SIG-M5 (cell line): ENCODE measurements around the gene APBB2.
"Not testable (repeated sequence)": the region's sequence is repeated elsewhere in the genome, so short reads cannot be mapped to it uniquely, and the experiment has no call there.

Experiments used
- DNase-seq: peaks from one replicate; lab custom pipeline; 2025; lab: John Stamatoyannopoulos, UW

APBB2 gene

DNA sequence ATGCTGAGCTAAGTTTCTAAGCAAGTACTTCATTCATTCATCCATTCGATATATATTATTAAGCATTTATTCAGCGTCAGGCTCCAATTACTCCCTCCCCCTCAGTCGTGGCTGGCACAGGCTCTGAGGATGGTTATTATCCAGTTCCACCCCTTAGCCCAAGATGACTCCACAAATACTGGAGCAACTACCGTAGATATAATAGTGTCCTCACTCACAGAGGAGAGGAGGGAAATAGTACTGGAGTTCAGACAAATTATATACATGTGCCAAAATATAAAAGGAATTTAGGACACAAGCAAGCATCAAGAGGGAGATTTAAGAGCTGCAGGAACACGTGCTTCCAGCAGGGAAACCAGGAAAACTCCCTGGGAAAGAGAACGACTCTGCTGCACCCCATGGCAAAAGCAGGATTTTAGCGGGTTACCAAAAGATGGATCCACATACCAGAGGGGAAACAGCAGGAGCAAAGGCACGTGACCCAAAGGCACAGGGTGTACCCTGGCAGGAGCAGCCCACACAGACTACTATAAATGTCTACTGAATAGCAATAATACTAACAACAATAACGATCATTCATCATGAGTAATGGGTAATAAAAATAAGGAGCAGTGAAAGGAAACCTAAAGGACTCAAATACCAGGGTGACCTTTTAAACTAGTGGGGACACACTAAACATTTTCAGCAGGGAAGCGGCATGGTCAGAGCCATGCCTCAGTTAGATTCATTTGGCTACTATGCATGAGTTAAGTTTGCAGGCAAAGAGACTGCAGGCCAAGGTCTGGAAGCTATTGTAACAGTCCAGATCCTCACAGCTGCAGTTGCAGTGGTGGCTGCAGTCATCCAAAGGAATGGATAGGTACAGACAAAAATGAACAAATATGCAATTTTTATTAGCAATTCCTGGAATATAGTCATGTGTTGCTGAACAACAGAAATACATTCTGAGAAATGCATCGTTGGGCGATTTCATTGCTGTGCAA, 153.7 kb downstream of the APBB2 start:
- DNase-seq: no peak

DNA sequence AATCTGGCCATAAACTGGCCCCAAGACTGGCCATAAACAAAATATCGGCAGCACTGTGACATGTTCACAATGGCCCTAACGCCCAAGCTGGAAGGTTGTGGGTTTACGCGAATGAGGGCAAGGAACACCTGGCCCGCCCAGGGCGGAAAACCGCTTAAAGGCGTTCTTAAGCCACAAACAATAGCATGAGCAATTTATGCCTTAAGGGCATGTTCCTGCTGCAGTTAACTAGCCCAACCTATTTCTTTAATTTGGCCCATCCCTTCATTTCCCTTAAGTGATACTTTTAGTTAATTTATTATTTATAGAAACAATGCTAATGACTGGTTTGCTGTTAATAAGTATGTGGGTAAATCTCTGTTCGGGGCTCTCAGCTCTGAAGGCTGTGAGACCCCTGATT, 154.9 kb downstream of the APBB2 start:
- not testable (repeated sequence) for DNase-seq

DNA sequence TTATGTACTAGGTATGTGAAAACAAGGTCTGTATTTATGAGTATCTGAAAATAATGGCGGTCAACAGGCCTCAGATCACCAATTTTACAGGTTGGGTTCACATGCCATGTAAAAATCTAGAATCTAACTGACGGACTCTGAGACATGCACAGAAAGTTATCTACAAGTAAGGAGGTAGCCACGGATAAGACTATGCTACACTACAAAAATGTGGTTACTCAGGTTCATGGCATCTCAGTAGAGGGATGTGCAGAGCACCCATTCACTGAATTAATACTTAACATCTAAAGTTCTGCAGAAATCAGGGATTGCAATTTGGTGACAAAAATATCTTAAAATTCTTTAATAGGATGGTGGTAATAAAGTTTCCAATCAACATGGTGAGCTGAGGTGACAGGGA, 155.9 kb downstream of the APBB2 start:
- DNase-seq: no peak

GRCh38 chr4:41057467-41057866, 156.9 kb downstream of the APBB2 start:
- no peak for DNase-seq

GRCh38 chr4:41052287-41052686, 162.1 kb downstream of the APBB2 start:
- DNase-seq: no peak

DNA sequence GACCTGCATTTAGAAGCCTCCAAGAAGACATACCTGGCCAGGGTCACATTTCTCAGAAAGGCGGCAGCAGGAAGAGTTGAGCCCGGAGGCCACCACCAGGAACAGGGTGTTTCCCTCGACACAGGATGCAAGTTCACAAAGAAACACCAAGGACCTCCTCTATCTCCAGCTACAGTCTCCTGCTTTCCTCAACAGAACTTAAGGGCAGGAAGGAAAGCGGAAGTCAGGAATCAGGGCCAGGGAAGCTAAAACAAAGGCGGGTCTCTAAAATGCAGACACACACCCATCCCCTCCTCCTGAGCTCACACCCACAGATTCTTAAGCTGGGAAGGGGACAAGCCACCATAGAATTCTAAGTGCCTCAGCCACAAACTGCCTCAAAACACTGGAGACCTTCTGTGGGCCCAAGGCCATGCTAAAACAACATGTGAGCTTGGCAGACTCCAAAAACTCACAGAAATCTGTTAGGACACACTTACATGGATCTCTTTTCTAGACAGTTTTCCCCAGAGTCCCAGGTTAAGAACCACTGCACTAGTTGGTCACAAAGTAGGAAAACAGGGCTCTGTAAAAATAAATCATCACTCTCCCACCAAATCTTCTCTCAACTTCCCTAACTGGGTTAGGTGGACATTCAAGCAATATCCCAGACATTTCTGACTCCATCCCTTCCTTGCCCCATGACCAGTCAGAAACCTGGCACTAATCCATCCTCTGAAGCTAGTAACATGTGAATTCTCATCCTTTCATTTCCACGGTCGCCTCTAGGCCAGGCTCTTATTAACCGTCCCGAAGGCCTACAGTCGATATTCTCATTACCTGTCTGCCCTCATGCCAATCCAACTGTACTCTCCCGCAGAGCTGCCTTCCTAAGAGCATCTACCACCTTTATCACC, 163.2 kb downstream of the APBB2 start:
- no peak for DNase-seq

- DNase-seq: no peak
Measured at GRCh38 chr4:41050116-41050515, 164.2 kb downstream of the APBB2 start.

GRCh38 chr4:41049176-41049575, 165.2 kb downstream of the APBB2 start:
- DNase-seq: not testable (repeated sequence)

DNA sequence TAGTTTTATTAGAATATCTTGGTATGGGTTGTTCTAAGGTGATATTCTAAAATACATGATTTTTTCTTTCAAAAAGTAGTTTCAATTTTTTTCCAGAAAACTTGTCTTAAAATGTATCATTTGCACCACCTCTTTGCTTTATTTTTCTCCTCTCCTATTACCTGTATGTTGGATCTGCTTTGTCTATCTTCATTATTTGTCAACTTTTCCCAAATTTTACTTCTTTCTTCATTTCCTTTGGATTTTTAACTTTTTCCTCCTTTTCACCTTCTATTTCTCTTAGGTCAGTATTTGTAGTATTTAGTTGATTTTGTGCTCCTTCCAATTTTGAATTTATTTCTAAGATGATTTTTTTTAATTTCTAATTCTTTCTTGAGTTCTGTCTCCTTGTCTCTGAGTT, 169.6 kb downstream of the APBB2 start:
- no peak for DNase-seq

DNA sequence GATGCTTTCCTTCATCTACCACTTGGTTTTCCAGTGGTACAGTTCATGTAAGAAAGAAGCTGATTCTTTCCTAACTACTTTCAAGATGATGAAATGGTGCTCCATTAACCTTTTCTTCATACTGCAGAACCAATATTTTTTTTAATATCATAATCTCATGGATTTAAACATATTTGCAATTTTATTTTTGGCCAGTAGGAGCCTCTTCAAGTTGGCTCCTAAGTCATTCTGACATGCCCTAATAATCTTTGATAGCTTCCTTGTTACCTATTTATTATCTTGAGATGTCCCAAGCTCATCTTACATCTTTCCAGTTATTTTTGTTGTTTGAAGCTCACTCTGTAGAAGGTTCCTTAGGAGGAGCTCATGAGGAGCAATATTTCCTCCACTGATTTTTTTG, 170.2 kb downstream of the APBB2 start:
- no peak for DNase-seq

GRCh38 chr4:41043465-41043864, 170.9 kb downstream of the APBB2 start:
- no peak for DNase-seq

DNA sequence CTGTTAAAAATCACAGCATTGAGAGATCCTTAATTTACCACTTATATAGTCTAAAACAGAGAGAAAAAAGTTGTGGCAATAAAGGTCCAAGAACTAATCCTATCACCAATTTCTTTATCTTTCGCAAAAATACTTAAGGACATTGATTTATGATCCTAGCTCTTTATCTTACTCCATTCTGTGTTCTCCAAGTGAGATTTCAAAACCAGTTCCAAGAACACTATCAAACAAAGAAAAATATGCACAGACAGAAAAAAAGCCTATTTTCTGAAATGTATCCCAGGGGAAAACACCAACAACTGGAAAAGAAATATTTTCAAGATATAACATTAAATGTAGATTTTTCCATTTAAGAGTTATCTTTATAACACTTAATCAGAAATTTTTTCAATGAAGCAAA, 172.8 kb downstream of the APBB2 start:
- no peak for DNase-seq

DNA sequence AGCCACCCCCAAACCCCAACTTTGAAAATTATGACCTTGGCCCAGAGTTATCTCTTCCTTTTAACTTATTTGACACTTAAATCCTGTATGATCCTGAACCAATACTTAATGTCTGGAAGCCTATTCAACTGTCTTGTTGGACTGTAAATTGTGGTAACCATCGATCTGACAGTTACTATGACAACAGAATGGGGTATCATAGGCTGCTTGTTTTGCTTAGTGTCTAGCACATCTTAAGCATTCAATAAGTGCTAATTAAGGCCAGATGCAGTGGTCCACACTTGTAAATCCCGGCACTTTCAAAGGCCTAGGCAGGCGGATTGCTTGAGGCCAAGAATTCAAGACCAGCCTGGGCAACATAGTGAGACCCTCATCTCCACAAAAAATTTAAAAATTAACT, 175.0 kb downstream of the APBB2 start:
- no peak for DNase-seq

- no peak for DNase-seq
Measured at GRCh38 chr4:41038304-41038703, 176.0 kb downstream of the APBB2 start.

DNA sequence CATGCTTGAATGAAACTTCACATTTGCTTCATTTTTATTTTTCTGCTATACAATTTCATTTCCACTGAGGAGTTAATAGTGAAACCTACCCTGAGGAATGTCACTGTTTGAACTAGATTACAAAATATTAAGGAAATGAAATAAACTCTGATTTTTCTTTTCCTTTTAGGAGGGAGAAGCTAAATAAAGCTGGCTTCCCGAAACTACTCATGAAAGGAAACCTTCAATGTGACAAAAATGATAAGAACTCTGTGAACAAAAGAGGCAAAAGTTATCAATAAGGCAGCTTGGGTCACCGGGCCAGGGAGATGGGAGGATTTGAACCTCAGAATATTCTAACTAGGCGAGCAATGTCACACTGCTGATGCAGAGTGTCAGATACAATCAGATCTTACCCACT, 185.2 kb downstream of the APBB2 start:
- DNase-seq: no peak

DNA sequence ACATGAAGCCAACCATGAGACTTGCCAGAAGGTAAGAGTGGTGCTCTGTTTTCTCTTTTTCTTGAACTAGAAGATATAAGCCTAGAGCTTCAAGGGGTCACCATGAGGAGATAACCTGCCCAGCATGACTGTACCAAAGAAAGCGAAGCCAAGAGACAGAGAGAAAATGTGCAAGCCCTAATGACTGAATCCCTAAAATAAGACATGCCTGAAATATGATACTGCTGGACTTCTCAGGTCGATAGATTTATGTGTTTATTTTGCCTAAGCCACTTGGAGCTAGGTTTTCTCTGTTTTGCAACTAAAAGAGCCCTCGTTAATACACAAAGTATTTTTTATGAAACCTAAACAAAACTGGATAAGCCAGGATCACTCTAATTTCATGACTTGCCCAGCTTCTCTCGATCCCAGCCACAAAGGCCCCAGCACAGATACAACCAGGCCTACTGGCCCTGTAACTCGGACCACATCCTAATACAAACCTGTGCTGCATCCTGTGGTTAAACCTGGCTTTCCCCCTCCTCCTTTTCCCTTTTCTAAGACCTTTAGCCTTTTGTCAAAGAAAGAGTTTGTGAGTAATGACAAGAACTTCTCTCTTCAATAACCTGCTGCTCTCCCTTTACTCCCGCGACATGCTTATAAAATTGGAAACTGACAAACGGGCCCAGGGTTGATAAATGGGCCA, 185.8 kb downstream of the APBB2 start:
- DNase-seq: no peak

GRCh38 chr4:41026971-41027370, 187.4 kb downstream of the APBB2 start:
- no peak for DNase-seq

DNA sequence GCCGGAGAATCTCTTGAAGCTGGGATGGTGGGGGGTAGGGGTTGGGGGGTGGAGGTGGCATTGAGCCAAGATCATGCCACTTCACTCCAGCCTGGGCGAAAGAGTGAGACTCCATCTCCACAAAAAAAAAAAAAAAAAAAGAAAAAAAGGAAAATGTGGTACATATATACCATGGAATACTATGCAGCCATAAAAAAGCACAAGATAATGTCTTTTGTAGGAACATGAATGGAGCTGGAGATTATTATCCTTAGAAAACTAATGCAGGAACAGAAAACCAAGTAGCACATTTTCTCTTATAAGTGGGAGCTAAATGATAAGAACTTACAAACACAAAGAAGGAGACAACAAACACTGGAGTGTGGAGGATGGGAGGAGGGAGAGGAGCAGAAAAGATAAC, 188.5 kb downstream of the APBB2 start:
- no peak for DNase-seq

DNA sequence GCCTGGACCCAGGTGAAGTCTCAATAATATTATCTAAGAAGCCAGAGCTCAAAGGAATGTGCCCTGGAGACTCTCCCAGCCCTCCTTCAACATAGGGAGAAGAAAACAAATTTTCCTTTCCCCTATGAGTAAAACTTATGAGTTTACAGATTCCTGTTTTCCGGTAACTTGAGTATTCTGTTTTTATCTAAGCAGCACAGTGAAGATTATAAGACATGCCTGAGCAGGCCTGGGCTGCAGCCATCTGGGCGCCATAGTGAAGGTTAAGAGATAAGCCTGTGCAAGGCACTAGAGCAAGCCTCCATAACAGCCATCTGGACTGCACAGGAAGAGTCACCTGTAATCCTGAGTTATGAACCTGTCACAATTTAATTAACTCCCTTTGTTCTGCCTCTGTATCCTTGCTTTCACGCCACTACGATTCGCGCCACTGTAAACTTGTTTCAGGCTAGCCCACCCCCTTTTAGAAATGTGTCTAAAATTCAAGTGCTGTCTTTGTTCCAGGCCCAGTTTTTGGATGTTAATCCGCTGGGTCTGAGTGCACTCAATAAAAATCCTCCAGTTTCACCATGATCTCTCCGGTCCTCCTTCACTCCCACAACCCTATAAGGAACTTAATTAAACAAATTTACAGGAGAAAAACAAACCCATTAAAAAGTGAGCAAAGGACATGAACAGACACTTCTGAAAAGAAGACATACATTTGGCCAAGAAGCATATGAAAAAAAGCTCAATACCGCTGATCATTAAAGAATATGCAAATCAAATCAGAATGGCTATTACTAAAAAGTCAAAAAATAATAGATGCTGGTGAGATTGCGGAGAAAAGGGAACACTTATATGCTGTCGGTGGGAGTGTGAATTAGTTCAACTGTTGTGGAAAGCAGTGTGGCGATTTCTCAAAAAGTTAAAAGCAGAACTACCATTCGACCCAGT, 189.5 kb downstream of the APBB2 start:
- no peak for DNase-seq

DNA sequence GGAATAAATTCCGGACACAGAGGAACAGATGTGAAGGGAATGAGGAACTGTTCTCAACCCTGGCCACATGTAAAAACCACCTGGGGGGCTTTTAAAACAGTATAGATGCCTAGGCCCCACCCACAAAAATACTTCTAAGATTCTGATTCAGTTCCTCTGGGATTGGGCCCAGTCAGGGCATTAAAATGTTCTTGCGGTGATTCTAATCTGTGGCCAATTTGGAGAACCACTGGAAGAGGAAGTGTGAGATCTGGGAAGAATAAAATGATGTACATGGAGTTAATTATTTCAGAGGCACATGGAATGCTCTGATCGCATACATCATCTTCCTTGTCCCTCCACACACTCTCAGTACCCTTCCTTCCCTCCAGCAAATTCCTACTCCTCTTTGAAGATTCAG, 192.2 kb downstream of the APBB2 start:
- no peak for DNase-seq

- no peak for DNase-seq
Measured at GRCh38 chr4:41015016-41015675, 199.2 kb downstream of the APBB2 start.
